NCI-H1436 (cell line): ENCODE measurements around the gene TIE1.

Source experiments
- DNase-seq: peaks from one replicate; lab custom pipeline; 2025; lab: John Stamatoyannopoulos, UW

TIE1 gene

DNA sequence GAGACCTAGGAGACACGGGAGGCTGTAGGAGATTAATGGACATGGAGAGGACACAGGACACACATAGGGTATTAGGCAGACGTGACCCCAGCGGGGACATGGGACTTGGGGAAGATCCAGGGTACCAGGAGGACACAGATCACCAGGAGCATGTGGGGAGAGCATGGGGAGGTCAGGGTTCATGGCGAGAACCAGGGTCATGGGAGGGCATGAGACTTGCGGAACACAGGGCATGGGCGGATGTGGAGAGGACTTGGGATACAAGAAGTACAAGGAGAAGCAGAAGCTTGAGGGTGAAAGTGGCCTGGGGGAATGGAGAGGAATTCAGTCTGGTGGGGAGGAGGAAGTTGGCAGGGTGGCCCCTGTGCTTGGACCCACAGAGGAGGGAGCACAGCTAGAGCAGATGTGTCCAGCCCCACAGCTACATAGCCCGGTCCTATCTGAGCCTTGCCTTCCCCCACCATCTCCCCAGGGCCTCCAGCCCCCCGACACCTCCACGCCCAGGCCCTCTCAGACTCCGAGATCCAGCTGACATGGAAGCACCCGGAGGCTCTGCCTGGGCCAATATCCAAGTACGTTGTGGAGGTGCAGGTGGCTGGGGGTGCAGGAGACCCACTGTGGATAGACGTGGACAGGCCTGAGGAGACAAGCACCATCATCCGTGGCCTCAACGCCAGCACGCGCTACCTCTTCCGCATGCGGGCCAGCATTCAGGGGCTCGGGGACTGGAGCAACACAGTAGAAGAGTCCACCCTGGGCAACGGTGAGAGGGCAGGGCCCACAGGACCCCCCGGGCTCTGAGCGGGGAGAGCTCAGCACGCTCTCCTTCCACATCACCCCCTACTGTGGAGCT lies 12.1 kb downstream of the TIE1 start:
- DNase-seq = no peak

DNA sequence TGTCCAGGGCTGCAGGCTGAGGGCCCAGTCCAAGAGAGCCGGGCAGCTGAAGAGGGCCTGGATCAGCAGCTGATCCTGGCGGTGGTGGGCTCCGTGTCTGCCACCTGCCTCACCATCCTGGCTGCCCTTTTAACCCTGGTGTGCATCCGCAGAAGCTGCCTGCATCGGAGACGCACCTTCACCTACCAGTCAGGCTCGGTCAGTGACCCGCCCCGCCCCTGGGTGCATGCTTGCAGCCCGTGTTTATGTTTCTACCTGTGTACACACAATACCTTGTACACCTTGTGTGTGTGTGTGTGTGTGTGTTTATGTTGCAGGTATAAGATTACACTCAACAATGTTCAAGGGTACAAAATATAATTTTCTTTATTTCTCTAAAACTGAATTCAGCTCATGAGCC lies 13.0 kb downstream of the TIE1 start:
- no peak for DNase-seq

- DNase-seq = no peak
Measured at GRCh38 chr1:43314233-43314632, 13.5 kb downstream of the TIE1 start.

- DNase-seq = no peak
Measured at GRCh38 chr1:43315481-43315880, 14.7 kb downstream of the TIE1 start.

GRCh38 chr1:43315963-43316737 lies 15.4 kb downstream of the TIE1 start:
- no peak for DNase-seq

DNA sequence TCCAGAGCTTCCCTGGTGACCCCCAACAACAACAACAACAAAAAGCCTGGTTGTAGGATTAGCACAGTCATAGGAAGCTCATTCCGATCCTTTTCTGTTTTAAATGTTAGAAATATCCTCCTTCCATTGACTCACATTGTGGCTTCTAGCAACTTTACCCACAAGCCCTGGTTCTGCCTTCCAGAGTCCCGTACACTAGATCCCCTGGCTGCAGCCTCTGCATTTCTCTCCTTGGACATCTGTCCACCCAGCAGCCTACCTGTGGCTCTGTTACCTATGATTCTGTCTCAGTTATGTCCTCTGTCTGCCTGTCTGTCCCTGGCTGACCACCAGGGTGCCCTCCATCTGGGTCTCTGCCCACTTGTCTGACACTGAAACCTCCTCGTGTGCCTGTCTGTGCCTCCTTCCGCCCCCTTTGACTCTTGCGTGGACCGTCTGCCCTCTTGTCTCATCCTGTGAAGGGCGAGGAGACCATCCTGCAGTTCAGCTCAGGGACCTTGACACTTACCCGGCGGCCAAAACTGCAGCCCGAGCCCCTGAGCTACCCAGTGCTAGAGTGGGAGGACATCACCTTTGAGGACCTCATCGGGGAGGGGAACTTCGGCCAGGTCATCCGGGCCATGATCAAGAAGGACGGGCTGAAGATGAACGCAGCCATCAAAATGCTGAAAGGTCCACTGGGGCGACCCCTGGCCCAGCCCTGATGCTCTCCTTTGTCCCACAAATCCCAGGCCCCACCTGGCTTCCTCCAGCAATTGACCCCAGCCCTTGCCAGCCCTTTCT lies 16.1 kb downstream of the TIE1 start:
- DNase-seq = no peak

DNA sequence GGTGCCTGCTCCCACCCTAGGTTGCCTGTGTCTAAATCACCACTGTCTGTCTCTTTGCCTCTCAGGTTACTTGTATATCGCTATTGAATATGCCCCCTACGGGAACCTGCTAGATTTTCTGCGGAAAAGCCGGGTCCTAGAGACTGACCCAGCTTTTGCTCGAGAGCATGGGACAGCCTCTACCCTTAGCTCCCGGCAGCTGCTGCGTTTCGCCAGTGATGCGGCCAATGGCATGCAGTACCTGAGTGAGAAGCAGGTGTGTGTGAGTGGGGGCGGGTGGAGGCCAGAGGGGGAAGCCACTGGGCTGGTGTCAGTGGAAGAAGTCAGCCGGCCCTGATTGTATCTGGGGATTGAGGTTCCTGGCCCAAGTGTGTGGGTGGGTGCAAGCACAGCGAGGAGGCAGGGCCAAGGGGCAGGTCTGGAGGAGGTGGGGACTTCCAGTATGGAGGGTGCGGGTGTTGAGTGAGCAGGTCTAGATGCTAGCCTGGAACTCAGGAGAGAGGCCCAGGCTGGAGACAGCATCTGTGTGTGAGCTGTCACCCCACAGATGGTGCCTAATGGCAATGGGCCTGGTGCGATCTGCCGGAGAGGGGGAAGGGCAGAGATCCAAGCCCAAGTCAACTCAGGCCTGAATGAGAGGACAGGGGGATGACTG lies 17.2 kb downstream of the TIE1 start:
- no peak for DNase-seq

DNA sequence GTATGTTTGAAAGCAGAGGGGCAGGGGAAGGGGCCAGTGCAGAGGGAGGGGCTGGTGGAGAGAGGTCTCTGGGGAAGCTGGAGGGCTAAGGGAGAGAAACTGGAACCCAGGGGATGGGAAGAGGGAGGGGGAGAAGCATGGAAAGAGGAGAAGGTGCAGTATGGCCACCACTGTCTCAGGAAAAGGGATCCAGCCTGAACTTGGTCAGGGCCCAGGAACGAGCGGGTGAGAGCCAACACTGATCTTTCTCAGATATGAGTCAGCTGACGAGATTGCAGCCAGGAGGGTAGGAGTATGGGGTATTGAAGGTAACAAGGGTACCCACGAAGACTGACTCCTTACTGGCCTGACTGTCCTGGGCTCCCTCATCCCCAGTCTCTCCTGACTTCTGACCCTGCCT lies 18.0 kb downstream of the TIE1 start:
- no peak for DNase-seq

GRCh38 chr1:43319288-43319687 lies 18.5 kb downstream of the TIE1 start:
- no peak for DNase-seq

DNA sequence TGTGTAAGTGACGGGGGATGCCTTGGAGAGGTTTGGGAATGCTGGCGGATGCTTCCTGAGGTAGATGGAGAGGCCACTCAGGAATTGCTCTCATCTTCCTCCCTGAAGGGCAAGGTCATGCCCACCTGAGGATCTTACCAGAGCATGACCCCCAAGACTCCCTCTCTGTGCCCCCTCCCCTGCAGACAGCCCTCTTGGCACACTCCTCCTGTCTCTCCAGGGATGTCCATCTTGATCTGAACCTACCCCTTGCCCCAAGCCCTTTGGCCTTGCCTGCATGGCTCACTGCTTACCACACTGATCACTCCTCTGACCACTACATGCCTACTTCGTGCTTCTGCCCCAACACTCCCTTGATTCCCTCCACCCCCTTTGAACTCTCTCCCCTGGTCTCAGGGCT lies 19.0 kb downstream of the TIE1 start:
- DNase-seq = no peak

- DNase-seq = no peak
Measured at GRCh38 chr1:43321331-43321891, 20.6 kb downstream of the TIE1 start.

DNA sequence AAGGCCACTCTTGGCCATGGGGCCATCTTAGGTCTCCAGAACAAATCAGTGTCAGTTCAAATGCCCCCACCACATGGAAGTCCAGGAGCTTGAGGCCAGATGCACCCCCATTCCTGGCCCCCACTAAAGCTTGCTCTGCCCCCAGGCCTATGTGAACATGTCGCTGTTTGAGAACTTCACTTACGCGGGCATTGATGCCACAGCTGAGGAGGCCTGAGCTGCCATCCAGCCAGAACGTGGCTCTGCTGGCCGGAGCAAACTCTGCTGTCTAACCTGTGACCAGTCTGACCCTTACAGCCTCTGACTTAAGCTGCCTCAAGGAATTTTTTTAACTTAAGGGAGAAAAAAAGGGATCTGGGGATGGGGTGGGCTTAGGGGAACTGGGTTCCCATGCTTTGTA lies 21.7 kb downstream of the TIE1 start:
- no peak for DNase-seq

- DNase-seq = no peak
Measured at GRCh38 chr1:43324810-43325209, 24.0 kb downstream of the TIE1 start.

DNA sequence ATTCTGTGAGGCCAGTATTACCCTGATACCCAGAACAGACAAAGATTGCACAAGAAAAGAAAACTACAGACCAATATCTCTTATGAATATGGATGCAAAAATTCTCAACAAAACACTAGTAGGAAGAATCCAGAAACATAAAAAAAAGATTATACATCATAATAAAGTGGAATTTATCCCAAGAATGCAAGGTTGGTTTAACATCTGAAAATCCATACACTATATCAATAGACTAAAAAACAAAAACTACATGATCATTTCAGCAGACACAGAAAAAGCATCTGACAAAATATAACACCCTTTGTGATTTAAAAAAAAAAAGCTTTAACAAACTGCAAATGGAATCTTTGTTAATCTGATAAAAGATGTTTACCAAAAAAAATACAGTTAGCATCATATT lies 24.6 kb downstream of the TIE1 start:
- no peak for DNase-seq

DNA sequence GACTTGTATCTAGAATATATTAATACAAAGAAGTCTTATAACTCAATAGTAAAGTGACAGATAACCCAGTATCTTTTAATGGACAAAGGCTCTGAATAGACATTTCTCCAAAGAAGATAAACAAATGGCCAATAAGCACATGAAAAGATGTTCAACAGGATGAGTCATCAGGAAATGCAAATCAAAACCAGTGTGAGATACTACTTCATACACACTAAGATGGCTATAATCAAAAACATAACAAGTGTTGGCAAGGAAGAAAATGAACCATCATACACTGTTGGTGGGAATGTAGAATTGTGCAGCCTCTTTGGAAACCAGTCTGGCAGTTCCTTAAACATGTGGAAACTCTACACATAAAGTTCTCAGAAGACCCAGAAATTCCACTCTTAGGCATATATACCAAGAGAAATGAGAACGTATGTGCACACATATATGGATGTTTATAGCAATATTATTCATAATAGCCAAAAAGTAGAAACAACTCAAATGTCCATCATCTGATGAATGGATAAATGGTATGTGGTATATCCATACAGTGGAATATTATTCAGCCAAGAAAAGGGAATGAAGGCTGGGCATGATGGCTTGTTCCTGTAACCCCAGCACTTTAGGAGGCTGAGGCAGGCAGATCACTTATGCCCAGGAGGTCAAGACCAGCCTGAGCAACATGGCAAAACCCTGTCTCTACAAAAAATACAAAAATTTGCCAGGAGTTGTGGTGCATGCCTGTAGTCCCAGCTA lies 26.9 kb downstream of the TIE1 start:
- DNase-seq = no peak

DNA sequence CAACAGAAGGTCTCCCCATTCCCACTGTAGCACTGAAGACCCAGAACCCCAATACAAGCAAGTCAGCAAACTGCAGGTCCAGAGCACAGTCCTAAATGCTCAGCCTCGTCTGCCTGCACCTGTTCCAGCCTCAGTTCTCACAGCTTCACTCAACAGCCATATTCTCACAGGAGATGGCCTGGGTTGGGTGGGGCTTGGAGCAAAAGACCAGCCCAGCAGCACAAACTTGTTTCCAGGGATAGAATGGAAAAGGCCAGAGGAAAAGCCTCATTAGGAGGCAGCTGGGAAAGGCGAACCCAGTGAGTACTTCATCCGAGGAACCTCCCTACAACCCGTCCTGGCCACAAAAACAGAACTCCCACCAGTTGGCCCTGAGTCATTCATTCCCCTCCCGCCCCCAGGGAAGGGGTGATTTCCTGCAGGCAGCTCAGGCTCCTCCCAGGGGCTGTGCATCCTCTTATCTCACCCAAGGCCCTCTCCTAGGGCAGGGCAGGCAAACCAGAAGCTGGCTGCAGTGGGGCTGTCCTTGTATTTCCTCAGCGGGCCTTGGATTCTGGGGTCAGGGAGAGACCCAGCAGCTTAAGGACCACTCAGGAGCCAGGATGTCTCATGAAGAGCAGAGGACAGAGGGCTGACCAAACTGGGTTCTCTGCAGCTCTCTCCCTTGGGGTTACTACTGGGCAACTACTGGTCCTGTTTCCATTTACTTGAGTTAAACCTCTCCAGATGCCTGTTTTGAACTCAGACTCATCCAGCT lies 29.4 kb downstream of the TIE1 start:
- DNase-seq = no peak

DNA sequence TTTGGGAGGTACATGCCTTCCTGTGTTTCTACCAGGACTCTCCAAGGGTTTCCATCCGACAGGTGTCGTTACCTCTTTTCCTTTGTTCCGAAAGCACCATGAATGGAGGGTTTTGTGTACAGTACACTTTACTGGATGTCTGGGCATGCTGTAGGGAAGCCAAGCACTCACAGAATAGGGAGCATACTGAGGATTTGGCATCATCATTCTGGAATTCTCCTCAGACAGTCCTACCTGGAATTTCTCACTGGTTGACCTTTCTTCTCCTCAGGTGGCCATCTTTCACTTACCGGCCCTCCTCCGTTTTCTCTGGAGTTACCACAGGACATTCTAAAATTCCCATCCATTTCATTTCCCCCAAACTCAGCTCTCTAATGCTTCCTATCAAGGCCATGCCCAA lies 30.9 kb downstream of the TIE1 start:
- DNase-seq = no peak

- DNase-seq = no peak
Measured at GRCh38 chr1:43334453-43335205, 33.8 kb downstream of the TIE1 start.

DNA sequence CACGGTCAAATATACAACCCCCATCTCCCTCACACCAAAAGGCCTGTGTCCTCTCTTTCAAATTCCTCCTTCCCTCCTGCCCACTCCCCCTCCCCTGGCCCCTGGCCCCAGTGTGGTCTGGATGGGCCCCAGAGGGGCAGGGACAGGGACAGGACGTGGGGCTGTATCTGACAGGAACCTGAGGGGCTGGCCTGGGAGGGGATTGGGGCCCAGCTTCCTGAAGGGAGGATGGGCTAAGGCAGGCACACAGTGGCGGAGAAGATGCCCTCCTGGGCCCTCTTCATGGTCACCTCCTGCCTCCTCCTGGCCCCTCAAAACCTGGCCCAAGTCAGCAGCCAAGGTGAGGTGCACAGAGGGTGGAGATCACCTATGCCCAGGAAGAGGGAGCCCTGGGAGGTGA lies 36.8 kb downstream of the TIE1 start, which contains the start of gene MPL:
Gene MPL, plus strand, starts transcription at position 231 of the 400 bp plus-strand sequence. Its CDS starts 31 bp downstream, at position 262.
- no peak for DNase-seq
